ENCODE data around the gene DISP2.

The DISP2 gene

DNA sequence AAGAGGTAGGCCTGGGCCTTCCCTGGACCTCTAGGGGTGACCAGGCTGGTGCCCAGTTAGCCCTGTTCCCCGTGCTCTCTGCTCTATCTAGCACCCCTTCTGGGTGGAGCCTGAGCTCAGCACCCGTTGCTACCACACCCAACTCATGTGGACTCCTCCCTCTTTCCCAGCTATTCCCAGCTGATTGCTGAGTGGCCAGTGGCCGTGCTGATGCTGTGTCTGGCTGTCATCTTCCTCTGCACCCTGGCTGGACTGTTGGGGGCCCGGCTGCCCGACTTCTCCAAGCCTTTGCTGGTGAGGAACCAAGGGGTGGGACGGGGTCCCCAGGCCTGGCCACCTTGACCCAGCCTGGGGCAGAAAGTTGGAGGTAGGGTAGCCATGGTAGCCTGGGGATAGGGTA, 6.2 kb downstream of the DISP2 start:
- no peak for DNase-seq (ENCODE audit: extremely low read depth, low read depth)
- no peak overlapping the region for H3K4me3 ChIP-seq (replicated peaks; ENCODE audit: low read depth, low read length)
- TF ChIP-seq, protein P1, sequence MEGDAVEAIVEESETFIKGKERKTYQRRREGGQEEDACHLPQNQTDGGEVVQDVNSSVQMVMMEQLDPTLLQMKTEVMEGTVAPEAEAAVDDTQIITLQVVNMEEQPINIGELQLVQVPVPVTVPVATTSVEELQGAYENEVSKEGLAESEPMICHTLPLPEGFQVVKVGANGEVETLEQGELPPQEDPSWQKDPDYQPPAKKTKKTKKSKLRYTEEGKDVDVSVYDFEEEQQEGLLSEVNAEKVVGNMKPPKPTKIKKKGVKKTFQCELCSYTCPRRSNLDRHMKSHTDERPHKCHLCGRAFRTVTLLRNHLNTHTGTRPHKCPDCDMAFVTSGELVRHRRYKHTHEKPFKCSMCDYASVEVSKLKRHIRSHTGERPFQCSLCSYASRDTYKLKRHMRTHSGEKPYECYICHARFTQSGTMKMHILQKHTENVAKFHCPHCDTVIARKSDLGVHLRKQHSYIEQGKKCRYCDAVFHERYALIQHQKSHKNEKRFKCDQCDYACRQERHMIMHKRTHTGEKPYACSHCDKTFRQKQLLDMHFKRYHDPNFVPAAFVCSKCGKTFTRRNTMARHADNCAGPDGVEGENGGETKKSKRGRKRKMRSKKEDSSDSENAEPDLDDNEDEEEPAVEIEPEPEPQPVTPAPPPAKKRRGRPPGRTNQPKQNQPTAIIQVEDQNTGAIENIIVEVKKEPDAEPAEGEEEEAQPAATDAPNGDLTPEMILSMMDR (IDR thresholded peaks at IDR 0.05; ENCODE audit: low read depth, low read length, missing control alignments) = no peak

DNA sequence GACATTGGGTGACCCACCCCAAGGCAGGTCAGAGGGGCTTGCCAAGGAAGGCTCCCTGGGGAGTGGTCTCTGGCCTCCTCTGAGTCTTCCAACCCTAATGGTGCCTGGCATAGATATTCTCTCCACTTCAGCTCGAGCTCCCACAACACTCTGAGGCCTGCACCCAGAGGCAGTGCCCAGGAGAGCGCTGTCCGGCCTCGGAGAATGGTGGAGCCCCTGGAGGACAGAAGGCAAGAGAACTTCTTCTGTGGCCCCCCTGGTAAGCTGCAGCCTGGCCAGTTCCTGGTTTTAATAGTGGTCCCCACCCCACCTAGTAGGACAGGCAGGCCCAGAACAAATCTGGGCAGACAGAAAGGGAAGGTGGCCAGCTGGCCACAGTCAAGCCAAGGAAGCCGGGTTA, 7.0 kb downstream of the DISP2 start:
- TF ChIP-seq, protein P1 (IDR thresholded peaks at IDR 0.05; ENCODE audit: low read depth, low read length, missing control alignments) = no peak
- DNase-seq (ENCODE audit: extremely low read depth, low read depth) = no peak
- no peak overlapping the region for H3K4me3 ChIP-seq (replicated peaks; ENCODE audit: low read depth, low read length)

DNA sequence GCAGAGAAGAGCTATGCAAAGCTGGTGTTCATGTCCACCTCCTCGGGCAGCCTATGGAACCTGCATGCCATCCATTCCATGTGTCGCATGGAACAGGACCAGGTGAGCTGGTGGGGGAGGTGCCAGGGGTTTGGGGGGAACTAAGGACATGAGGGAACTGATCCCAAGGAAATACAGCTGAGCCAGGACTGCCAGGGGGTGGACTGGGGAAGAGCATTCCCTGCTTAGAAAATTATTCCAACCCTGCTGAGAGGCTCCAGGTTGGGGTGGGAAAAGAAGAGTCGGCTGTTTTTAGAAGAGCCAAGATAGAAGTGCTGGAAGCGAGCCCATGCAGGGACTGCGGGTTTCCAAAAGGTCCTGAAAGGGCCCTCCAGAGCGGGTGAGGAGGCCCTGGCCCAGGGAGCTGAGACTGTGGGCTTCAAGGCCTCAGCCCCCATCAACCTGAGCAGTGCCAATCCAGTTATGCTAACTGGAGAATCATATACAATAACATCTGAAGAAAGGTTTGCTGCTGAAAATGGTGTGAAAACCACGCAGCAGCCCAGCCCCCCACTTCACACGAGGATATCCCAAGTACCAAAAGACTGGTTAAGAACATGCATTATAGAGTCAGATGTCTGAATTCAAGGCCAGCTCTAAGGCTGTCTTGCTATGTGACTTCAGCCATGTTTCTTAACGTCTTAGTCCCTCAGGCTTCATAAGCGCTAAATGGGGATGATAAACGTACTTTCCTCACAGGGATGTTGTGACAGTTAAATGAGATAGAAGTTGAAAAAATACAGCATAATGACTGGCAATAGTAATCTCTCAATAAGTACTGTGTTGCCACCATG, 7.8 kb downstream of the DISP2 start:
- DNase-seq (ENCODE audit: extremely low read depth, low read depth) = no peak
- TF ChIP-seq, protein P1 (IDR thresholded peaks at IDR 0.05; ENCODE audit: low read depth, low read length, missing control alignments) = no peak
- H3K4me3 ChIP-seq (replicated peaks; ENCODE audit: low read depth, low read length) = no peak overlapping the region

DNA sequence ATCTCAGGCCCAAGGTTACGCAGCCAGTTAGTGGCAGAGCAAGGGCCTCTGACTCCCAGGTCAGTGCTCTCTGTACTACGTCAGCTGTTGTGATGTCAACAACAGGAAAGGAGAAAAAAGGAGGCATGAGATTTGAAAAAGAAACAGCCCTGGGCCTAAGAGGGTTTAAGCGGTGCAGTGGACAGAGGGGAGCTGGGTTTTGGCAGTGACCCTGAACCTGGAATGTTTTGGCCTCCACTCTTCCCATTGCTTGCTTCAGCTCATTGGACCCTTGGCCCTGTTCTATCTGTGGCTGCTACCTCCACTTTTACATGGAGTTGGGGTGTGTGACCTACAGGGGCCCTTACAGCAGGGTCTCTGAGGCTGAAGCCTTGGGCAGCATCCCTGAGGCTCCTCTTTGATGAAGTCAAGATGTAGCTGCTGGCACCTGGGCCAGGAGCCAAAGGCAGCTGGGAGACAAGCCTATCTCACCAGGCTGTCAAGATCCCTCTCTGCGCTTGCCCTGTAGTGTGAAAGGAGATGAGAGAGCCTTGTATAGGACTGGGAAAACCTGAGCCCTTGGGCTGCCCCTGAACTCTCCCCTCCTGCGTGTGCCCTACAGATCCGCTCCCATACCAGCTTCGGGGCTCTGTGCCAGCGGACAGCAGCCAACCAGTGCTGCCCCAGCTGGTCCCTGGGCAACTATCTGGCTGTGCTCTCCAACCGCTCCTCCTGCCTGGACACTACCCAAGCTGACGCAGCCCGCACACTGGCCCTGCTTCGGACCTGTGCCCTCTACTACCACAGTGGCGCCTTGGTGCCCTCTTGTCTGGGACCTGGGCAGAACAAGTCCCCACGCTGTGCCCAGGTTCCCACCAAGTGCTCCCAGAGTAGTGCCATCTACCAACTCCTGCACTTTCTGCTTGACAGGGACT, 8.7 kb downstream of the DISP2 start:
- DNase-seq (ENCODE audit: extremely low read depth, low read depth) = no peak
- TF ChIP-seq, protein P1 (IDR thresholded peaks at IDR 0.05; ENCODE audit: low read depth, low read length, missing control alignments) = no peak
- H3K4me3 ChIP-seq (replicated peaks; ENCODE audit: low read depth, low read length) = no peak overlapping the region

DNA sequence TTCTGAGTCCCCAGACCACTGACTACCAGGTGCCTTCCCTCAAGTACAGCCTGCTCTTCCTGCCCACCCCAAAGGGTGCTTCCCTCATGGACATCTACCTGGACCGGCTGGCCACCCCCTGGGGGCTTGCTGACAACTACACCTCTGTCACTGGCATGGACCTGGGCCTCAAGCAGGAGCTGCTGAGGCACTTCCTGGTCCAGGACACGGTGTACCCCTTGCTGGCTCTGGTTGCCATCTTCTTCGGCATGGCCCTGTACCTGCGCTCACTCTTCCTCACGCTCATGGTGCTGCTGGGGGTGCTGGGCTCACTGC, 9.3 kb downstream of the DISP2 start:
- no peak overlapping the region for H3K4me3 ChIP-seq (replicated peaks; ENCODE audit: low read depth, low read length)
- no peak for DNase-seq (ENCODE audit: extremely low read depth, low read depth)
- TF ChIP-seq, protein P1 (IDR thresholded peaks at IDR 0.05; ENCODE audit: low read depth, low read length, missing control alignments) = no peak

DNA sequence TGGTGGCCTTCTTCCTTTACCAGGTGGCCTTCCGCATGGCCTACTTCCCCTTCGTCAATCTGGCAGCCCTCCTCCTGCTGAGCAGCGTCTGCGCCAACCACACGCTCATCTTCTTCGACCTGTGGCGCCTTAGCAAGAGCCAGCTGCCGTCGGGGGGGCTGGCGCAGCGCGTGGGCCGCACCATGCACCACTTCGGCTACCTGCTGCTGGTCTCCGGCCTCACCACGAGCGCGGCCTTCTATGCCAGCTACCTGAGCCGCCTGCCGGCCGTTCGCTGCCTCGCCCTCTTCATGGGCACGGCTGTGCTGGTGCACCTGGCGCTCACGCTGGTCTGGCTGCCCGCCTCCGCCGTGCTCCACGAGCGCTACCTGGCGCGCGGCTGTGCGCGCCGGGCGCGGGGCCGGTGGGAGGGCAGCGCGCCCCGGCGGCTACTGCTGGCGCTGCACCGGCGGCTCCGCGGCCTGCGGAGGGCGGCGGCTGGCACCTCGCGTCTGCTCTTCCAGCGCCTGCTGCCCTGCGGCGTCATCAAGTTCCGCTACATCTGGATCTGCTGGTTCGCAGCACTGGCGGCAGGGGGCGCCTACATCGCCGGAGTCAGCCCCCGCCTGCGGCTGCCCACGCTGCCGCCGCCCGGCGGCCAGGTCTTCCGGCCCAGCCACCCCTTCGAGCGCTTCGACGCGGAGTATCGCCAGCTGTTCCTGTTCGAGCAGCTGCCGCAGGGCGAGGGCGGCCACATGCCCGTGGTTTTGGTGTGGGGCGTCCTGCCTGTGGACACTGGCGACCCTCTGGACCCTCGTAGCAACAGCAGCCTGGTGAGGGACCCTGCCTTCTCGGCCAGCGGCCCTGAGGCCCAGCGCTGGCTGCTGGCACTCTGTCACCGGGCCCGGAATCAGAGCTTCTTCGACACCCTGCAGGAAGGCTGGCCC, 9.9 kb downstream of the DISP2 start:
- peak overlapping the region; percentile 12; the same call in 1 of the 2 replicates for H3K4me3 ChIP-seq (replicated peaks; ENCODE audit: low read depth, low read length)
- TF ChIP-seq, protein P1 (IDR thresholded peaks at IDR 0.05; ENCODE audit: low read depth, low read length, missing control alignments) = peak; percentile 71
- peak; percentile 59 for DNase-seq (ENCODE audit: extremely low read depth, low read depth)
